ENCODE measurements around the gene GSG1L. TPM values are rescaled to one million over a fixed set of nuclear protein-coding genes. Genes with fewer than 3 reads are reported as not detected.
A peak's percentile ranks its signal among the peaks of the same experiment; 100 is the strongest.

Gene GSG1L
- total and polyA plus RNA-seq, 9 of the 15 experiments (the other 6 are each of a cell fraction or from before 2014, with no cell fraction given) = not detected

DNA sequence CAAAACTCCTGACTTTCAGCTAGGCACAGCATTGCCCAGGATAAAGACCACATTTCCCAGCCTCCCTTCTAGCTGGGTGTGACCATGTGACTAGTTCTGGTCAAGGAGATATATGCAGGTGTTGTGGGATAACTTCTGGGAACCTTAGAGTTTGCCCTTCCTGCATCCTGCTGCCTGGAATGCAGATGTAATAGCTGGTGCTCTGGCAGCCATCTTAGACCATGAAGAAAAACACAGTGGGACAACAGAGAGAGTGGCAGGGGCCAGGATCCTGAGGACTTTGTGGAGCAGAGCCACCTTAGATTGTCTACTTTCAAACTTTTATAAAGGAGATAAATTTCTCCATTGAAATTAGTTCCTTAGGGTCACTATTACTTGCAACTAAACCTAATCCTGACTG is 101.3 kb downstream of the GSG1L start:
- in situ Hi-C loops (cut with MboI) (no loop called here), intact Hi-C loops (cut with micrococcal nuclease) (no loop called here)
- Histone ChIP-seq H3K79me2 (ENCODE audit: control insufficient read depth, insufficient read depth, low read length) (no peaks in the 10 kb centered on the region), H3K9ac (ENCODE audit: insufficient read depth in 1 of 2, low read depth in 2 of 2, low read length in 2 of 2) (no peak overlapping the region), H3K27ac (ENCODE audit: extremely low read depth, low read depth, low read length) (no peak overlapping the region), H3K36me3 (ENCODE audit: control insufficient read depth, insufficient read depth, low read length) (no peaks in the 10 kb centered on the region), H3K27me3 (ENCODE audit: control insufficient read depth in 2 of 2, insufficient read depth in 2 of 2, low read length in 2 of 2) (peaks cover 0 to 41% of the 10 kb centered on the region in 2 experiments; a peak in 2 of 5 replicates), H2AFZ (ENCODE audit: low read depth, low read length) (no peak overlapping the region), H3K9me3 (replicated peaks; ENCODE audit: control insufficient read depth, insufficient read depth, low read depth, low read length) (no peaks in the 10 kb centered on the region), H3K4me3 (no peak overlapping the region), H3K4me1 (replicated peaks in 1 of 2; ENCODE audit: control insufficient read depth in 2 of 2, insufficient read depth in 2 of 2, low read length in 2 of 2) (no peaks in the 10 kb centered on the region; a peak in 2 of 5 replicates), H3K4me2 (ENCODE audit: insufficient read depth, low read length) (no peak overlapping the region), H4K20me1 (replicated peaks; ENCODE audit: control insufficient read depth, insufficient read depth, low read length) (no peaks in the 10 kb centered on the region), H3K9me1 (ENCODE audit: control insufficient read depth, insufficient read depth, low read length) (no peaks in the 10 kb centered on the region)
- no TSS peak for BruUV-seq (replicated peaks)
- DNase-seq (ENCODE audit: extremely low read depth in 1 of 4, low spot score in 3 of 4) = no peak
- ATAC-seq = no peak
- TF ChIP-seq ZNF217 (CRISPR knock-in tag; IDR thresholded peaks at IDR 0.05) (no peak), ADNP (tag; IDR thresholded peaks at IDR 0.05) (no peak), RBM25 (IDR thresholded peaks at IDR 0.05; ENCODE audit: low read depth, low read length, severe bottlenecking) (peak; percentile 97)
- FAIRE-seq = no peak
- POLR2A ChIA-PET = interaction anchor here (0.9 kb wide), 1 partner anchor 10 kb away, joined by 3 read pairs; no protein-coding TSS in a partner anchor
- CTCF ChIA-PET (ENCODE audit: low intra/inter-chr PET ratio) = no interaction called here

DNA sequence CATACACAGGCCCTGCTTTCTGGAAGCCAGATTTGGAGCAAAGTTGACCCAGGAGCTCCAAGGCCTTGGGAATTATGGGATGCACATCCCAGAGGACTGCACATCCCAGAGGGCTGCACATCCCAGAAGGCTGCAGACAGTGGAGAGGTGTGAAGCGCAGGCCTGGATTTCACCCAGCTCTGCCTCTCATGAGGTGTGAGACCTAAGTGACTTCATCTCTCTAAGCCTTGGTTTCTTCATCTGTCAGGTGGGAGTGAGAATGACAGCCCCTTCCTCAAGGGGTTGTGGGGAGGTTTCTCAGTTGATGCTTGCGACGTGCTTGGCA is 102.3 kb downstream of the GSG1L start:
- POLR2A ChIA-PET = interaction anchor here (0.9 kb wide), 1 partner anchor 11 kb away, joined by 3 read pairs; no protein-coding TSS in a partner anchor

More for the DNA sequence above, 102.3 kb downstream of the GSG1L start:
- intact Hi-C loops (cut with micrococcal nuclease) (no loop called here), in situ Hi-C loops (cut with MboI) (no loop called here)
- Histone ChIP-seq H3K9ac (ENCODE audit: insufficient read depth in 1 of 2, low read depth in 2 of 2, low read length in 2 of 2) (no peak overlapping the region), H3K4me1 (replicated peaks in 1 of 2; ENCODE audit: control insufficient read depth in 2 of 2, insufficient read depth in 2 of 2, low read length in 2 of 2) (no peaks in the 10 kb centered on the region; a peak in 1 of 5 replicates), H2AFZ (ENCODE audit: low read depth, low read length) (no peak overlapping the region), H3K36me3 (ENCODE audit: control insufficient read depth, insufficient read depth, low read length) (no peaks in the 10 kb centered on the region), H3K27me3 (ENCODE audit: control insufficient read depth in 2 of 2, insufficient read depth in 2 of 2, low read length in 2 of 2) (peaks cover 0 to 41% of the 10 kb centered on the region in 2 experiments; a peak in 2 of 5 replicates), H3K9me1 (ENCODE audit: control insufficient read depth, insufficient read depth, low read length) (no peaks in the 10 kb centered on the region), H3K79me2 (ENCODE audit: control insufficient read depth, insufficient read depth, low read length) (no peaks in the 10 kb centered on the region), H3K4me3 (no peak overlapping the region), H3K27ac (ENCODE audit: extremely low read depth, low read depth, low read length) (no peak overlapping the region), H3K4me2 (ENCODE audit: insufficient read depth, low read length) (no peak overlapping the region), H4K20me1 (replicated peaks; ENCODE audit: control insufficient read depth, insufficient read depth, low read length) (no peaks in the 10 kb centered on the region), H3K9me3 (replicated peaks; ENCODE audit: control insufficient read depth, insufficient read depth, low read depth, low read length) (no peaks in the 10 kb centered on the region)
- TF ChIP-seq TCF7 (IDR thresholded peaks at IDR 0.05; ENCODE audit: borderline replicate concordance) (no peak), CC2D1A (IDR thresholded peaks at IDR 0.05) (no peak)
- ATAC-seq (no peak), DNase-seq (ENCODE audit: extremely low read depth in 1 of 4, low spot score in 3 of 4) (no peak), FAIRE-seq (no peak)
- CTCF ChIA-PET (ENCODE audit: low intra/inter-chr PET ratio) = no interaction called here
- no TSS peak for BruUV-seq (replicated peaks)
- WGBS (ENCODE audit: insufficient coverage, low coverage, missing lambda C conversion rate) = 4% methylated on average over 3 of the region's 3 CpGs

Measured in K562 (cell line).